DOHH2 (cell line): ENCODE results near the gene GPR85.

Experiments used
- H3F3A ChIP-seq: fragments of 200-600 bp; sonication (generic), shearing (Covaris generic); 2 replicates; pipeline ENCODE4 v1.6.0; 2016; ENCODE audit warnings: antibody characterized with exemption, mild to moderate bottlenecking; ENCODE audit not compliant: control insufficient read depth, insufficient read depth
- H3K27ac ChIP-seq: fragments of 200-600 bp; sonication (generic); 2 replicates; pipeline ENCODE4 v1.5.1; 2014; ENCODE audit warnings: low read depth, mild to moderate bottlenecking, low read length, moderate library complexity
- H3K27me3 ChIP-seq: fragments of 200-600 bp; sonication (generic); 2 replicates; pipeline ENCODE4 v1.6.1; 2014; ENCODE audit warnings: mild to moderate bottlenecking, low read length, mixed read lengths; ENCODE audit not compliant: control insufficient read depth
- H3K36me3 ChIP-seq: fragments of 200-600 bp; sonication (generic); 2 replicates; pipeline ENCODE4 v1.6.1; 2014; ENCODE audit warnings: mild to moderate bottlenecking, low read length, moderate library complexity, mixed read lengths; ENCODE audit not compliant: control insufficient read depth
- H3K4me1 ChIP-seq: fragments of 200-600 bp; sonication (generic); 2 replicates; pipeline ENCODE4 v1.6.1; 2014; ENCODE audit warnings: mild to moderate bottlenecking, low read length, mixed read lengths; ENCODE audit not compliant: control insufficient read depth
- H3K4me2 ChIP-seq: fragments of 200-600 bp; sonication (generic); 2 replicates; pipeline ENCODE4 v1.6.0; 2014; ENCODE audit warnings: mild to moderate bottlenecking, low read length, moderate library complexity
- H3K4me3 ChIP-seq: fragments of 200-600 bp; sonication (generic); 2 replicates; pipeline ENCODE4 v1.5.1; 2014; ENCODE audit warnings: mild to moderate bottlenecking, low read length, mixed read lengths
- H3K79me2 ChIP-seq: fragments of 200-600 bp; sonication (generic); 2 replicates; pipeline ENCODE4 v1.6.1; 2014; ENCODE audit warnings: mild to moderate bottlenecking, low read length, mixed read lengths; ENCODE audit not compliant: control insufficient read depth
- H3K9me2 ChIP-seq: fragments of 200-600 bp; sonication (generic); replicated peaks from 2 replicates; pipeline ENCODE4 v1.6.1; 2014; ENCODE audit warnings: mild to moderate bottlenecking, low read length, mixed read lengths; ENCODE audit not compliant: control insufficient read depth
- H3K9me3 ChIP-seq: fragments of 200-600 bp; sonication (generic); 2 replicates; pipeline ENCODE4 v1.6.1; 2014; ENCODE audit warnings: antibody characterized with exemption, low read length, mixed read lengths; ENCODE audit not compliant: control insufficient read depth, insufficient read depth
- H4K20me1 ChIP-seq: fragments of 200-600 bp; sonication (generic); 2 replicates; pipeline ENCODE4 v1.6.0; 2014; ENCODE audit warnings: low read depth, mild to moderate bottlenecking, antibody characterized with exemption, low read length, moderate library complexity; ENCODE audit not compliant: control insufficient read depth, insufficient read depth
- CTCF ChIP-seq: fragments of 200-600 bp; sonication (generic); IDR thresholded peaks from one replicate; pipeline ENCODE4 v1.5.1; 2014; ENCODE audit warnings: antibody characterized with exemption, mild to moderate bottlenecking, low read depth, low read length; ENCODE audit not compliant: poor library complexity, severe bottlenecking
- EZH2phosphoT487 ChIP-seq: fragments of 200-600 bp; sonication (generic); IDR thresholded peaks from 2 replicates; pipeline ENCODE4 v1.6.1; 2017; ENCODE audit warnings: borderline replicate concordance, mild to moderate bottlenecking, antibody characterized with exemption, low read length, moderate library complexity, mixed read lengths

Gene GPR85

GRCh38 chr7:113083132-113083815 is 3.4 kb downstream of the GPR85 start:
- H3K27ac ChIP-seq = no peak overlapping the region
- H3K9me3 ChIP-seq = no peaks in the 10 kb centered on the region
- no peaks in the 10 kb centered on the region for H3K9me2 ChIP-seq
- TF ChIP-seq EZH2phosphoT487 (no peak), CTCF (no peak)
- no peaks in the 10 kb centered on the region for H3K36me3 ChIP-seq
- peaks cover 5% of the 10 kb centered on the region; the same call in 1 of the 2 replicates for H3K4me1 ChIP-seq
- no peaks in the 10 kb centered on the region for H4K20me1 ChIP-seq
- no peaks in the 10 kb centered on the region for H3F3A ChIP-seq
- H3K4me2 ChIP-seq = no peak overlapping the region
- no peaks in the 10 kb centered on the region for H3K27me3 ChIP-seq
- no peaks in the 10 kb centered on the region for H3K79me2 ChIP-seq
- H3K4me3 ChIP-seq = no peak overlapping the region

GRCh38 chr7:113078331-113078730 is 8.3 kb downstream of the GPR85 start:
- no peak overlapping the region for H3K4me2 ChIP-seq

GRCh38 chr7:113076703-113077102 is 9.9 kb downstream of the GPR85 start:
- Histone ChIP-seq H3K9me2 (no peaks in the 10 kb centered on the region), H3K27ac (no peak overlapping the region), H3K9me3 (no peaks in the 10 kb centered on the region), H3K4me2 (no peak overlapping the region), H3K27me3 (no peaks in the 10 kb centered on the region), H4K20me1 (no peaks in the 10 kb centered on the region), H3K79me2 (no peaks in the 10 kb centered on the region), H3K4me3 (no peak overlapping the region), H3K4me1 (peaks cover 5% of the 10 kb centered on the region), H3F3A (no peaks in the 10 kb centered on the region), H3K36me3 (no peaks in the 10 kb centered on the region)
- TF ChIP-seq CTCF = no peak
- TF ChIP-seq EZH2phosphoT487 = no peak

More at GRCh38 chr7:113078331-113078730, 8.3 kb downstream of the GPR85 start:
- Histone ChIP-seq H3F3A (no peaks in the 10 kb centered on the region), H3K79me2 (no peaks in the 10 kb centered on the region), H3K9me3 (no peaks in the 10 kb centered on the region), H3K27ac (no peak overlapping the region), H4K20me1 (no peaks in the 10 kb centered on the region), H3K4me3 (no peak overlapping the region), H3K36me3 (no peaks in the 10 kb centered on the region), H3K27me3 (no peaks in the 10 kb centered on the region), H3K4me1 (no peaks in the 10 kb centered on the region), H3K9me2 (no peaks in the 10 kb centered on the region)
- TF ChIP-seq CTCF (no peak), EZH2phosphoT487 (no peak)
